Ishikawa (cell line): ENCODE results near the gene TMEM243.

Experiments used
- CEBPB ChIP-seq: IDR thresholded peaks from 2 replicates; pipeline ENCODE4 v1.6.1; 2012
- CREB1 ChIP-seq: IDR thresholded peaks from 2 replicates; pipeline ENCODE4 v1.6.1; 2012; ENCODE audit warnings: low read depth
- EGR1 ChIP-seq: IDR thresholded peaks from 2 replicates; pipeline ENCODE4 v1.6.1; 2012
- EP300 ChIP-seq: IDR thresholded peaks from 2 replicates; pipeline ENCODE4 v1.6.1; 2012; ENCODE audit warnings: borderline replicate concordance
- FOXM1 ChIP-seq: IDR thresholded peaks from 2 replicates; pipeline ENCODE4 v1.6.1; 2012; ENCODE audit warnings: low read depth, borderline replicate concordance
- NFIC ChIP-seq: IDR thresholded peaks from 2 replicates; pipeline ENCODE4 v1.6.1; 2012
- RAD21 ChIP-seq: IDR thresholded peaks from 2 replicates; pipeline ENCODE4 v1.6.1; 2012; ENCODE audit warnings: low read depth
- TAF1 ChIP-seq: IDR thresholded peaks from 2 replicates; pipeline ENCODE4 v1.6.1; 2012; ENCODE audit warnings: low read depth, mild to moderate bottlenecking
- TCF12 ChIP-seq: IDR thresholded peaks from 2 replicates; pipeline ENCODE4 v1.6.1; 2012; ENCODE audit warnings: low read depth
- TEAD4 ChIP-seq: IDR thresholded peaks from 2 replicates; pipeline ENCODE4 v1.6.1; 2012
- USF1 ChIP-seq: IDR thresholded peaks from 2 replicates; pipeline ENCODE4 v1.6.1; 2012
- YY1 ChIP-seq: IDR thresholded peaks from 2 replicates; pipeline ENCODE4 v1.6.1; 2012; ENCODE audit warnings: low read depth
- ZBTB7A ChIP-seq: IDR thresholded peaks from 2 replicates; pipeline ENCODE4 v1.6.1; 2012; ENCODE audit warnings: low read depth
- TF ChIP-seq, protein P1 (sequence below): IDR thresholded peaks from 2 replicates; pipeline ENCODE4 v1.6.1; 2012
- TF ChIP-seq, protein P2 (sequence below): IDR thresholded peaks from 2 replicates; pipeline ENCODE4 v1.6.1; 2012; ENCODE audit warnings: low read depth, mild to moderate bottlenecking

The TMEM243 gene, protein sequence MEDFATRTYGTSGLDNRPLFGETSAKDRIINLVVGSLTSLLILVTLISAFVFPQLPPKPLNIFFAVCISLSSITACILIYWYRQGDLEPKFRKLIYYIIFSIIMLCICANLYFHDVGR

GRCh38 chr7:87219545-87220025, at the start of gene TMEM243:
Gene TMEM243 (minus strand): TSS chr7:87219732. CDS start chr7:87219503, 229 bp downstream.
- TF ChIP-seq RAD21 (no peak), YY1 (no peak), EGR1 (peak; percentile 31; the same call in 1 of the 2 replicates), NFIC (no peak), EP300 (no peak)
- TF ChIP-seq, protein P1, sequence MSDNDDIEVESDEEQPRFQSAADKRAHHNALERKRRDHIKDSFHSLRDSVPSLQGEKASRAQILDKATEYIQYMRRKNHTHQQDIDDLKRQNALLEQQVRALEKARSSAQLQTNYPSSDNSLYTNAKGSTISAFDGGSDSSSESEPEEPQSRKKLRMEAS, result peak; percentile 76

GRCh38 chr7:87267239-87267900, 47.8 kb upstream of the TMEM243 start:
- TF ChIP-seq TEAD4 (no peak), USF1 (no peak), EGR1 (no peak)
- TF ChIP-seq, protein P2, sequence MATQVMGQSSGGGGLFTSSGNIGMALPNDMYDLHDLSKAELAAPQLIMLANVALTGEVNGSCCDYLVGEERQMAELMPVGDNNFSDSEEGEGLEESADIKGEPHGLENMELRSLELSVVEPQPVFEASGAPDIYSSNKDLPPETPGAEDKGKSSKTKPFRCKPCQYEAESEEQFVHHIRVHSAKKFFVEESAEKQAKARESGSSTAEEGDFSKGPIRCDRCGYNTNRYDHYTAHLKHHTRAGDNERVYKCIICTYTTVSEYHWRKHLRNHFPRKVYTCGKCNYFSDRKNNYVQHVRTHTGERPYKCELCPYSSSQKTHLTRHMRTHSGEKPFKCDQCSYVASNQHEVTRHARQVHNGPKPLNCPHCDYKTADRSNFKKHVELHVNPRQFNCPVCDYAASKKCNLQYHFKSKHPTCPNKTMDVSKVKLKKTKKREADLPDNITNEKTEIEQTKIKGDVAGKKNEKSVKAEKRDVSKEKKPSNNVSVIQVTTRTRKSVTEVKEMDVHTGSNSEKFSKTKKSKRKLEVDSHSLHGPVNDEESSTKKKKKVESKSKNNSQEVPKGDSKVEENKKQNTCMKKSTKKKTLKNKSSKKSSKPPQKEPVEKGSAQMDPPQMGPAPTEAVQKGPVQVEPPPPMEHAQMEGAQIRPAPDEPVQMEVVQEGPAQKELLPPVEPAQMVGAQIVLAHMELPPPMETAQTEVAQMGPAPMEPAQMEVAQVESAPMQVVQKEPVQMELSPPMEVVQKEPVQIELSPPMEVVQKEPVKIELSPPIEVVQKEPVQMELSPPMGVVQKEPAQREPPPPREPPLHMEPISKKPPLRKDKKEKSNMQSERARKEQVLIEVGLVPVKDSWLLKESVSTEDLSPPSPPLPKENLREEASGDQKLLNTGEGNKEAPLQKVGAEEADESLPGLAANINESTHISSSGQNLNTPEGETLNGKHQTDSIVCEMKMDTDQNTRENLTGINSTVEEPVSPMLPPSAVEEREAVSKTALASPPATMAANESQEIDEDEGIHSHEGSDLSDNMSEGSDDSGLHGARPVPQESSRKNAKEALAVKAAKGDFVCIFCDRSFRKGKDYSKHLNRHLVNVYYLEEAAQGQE, result no peak

DNA sequence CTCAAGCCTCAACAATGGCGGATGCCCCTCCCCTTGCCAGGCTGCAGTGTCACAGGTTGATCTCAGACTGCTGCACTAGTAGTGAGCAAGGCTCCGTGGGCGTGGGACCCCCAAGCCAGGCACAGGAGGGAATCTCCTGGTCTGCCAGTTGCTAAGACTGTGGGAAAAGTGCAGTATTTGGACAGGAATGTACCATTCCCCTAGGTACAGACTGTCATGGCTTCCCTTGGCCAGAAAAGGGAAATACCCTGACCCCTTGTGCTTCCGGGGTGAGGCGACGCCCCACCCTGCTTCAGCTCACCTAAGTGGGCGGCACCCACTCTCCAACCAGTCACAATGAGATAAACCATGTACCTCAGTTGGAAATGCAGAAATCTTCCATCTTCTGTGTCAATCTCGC, 44.0 kb upstream of the TMEM243 start:
- TF ChIP-seq FOXM1, result no peak
- TF ChIP-seq, protein P1, result no peak

- TF ChIP-seq ZBTB7A (no peak), USF1 (no peak), CREB1 (no peak), CEBPB (no peak), TAF1 (no peak), RAD21 (no peak)
These were observed 34.1 kb upstream of the TMEM243 start for GRCh38 chr7:87253589-87254087.

DNA sequence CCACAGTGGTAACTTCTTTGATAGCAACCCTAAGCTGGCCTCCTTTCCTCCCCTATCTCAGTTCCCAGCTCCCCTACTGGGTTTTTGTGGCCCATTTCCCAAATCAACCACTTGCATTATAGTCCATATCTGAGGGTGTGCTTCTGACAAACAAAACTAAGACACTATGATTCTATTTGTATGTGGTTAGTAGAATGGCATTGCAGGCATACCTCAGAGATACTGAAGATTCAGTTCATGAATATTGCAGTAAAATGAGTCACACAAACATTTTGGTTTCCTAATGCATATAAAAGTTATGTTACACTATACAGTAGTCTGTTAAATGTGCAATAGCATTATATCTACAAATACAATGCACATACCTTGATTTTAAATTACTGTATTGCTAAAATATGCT, 15.4 kb upstream of the TMEM243 start:
- TF ChIP-seq TEAD4 (no peak), YY1 (no peak), TCF12 (no peak), CEBPB (no peak), FOXM1 (no peak), RAD21 (no peak), TAF1 (no peak), ZBTB7A (no peak), EP300 (no peak)
- TF ChIP-seq, protein P1, result no peak
- TF ChIP-seq, protein P2, result no peak

DNA sequence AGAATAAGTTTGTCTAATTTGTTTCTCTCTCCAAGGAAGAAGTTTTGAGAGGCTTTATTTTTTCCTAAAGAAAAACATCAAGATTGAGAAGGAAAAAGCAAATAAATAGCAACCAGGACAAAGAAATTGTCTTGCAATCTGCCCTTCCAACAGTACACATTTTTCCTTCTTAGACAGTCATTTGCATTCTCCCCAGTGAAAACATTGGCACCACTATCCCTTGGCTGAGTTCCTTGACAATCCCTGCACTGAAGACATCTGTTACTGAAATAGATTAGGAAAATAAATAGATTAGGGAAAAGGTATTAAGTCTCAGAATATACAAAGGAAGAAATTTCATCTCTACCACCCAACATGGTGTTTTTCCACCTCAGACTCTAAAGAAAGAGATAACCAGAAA, 12.2 kb upstream of the TMEM243 start:
- TF ChIP-seq TAF1 (no peak), RAD21 (no peak), CREB1 (no peak), ZBTB7A (no peak), TCF12 (no peak), YY1 (no peak), EGR1 (no peak), FOXM1 (no peak), NFIC (no peak)
